Brain microvascular endothelial cell (primary cell): ENCODE results near the gene TMEM198.

Experiments
- DNase-seq: peaks from one replicate; pipeline ENCODE4 v3.0.0-alpha.2; 2020
- H3K27ac ChIP-seq: fragments of 250-450 bp; sonication (Bioruptor Pico); 2 replicates; pipeline ENCODE4 v1.5.1; 2020; ENCODE audit warnings: mild to moderate bottlenecking, moderate library complexity
- H3K27me3 ChIP-seq: fragments of 250-450 bp; sonication (Bioruptor Pico); replicated peaks from 2 replicates; pipeline ENCODE4 v1.5.1; 2020; ENCODE audit warnings: mild to moderate bottlenecking
- H3K36me3 ChIP-seq: fragments of 250-450 bp; sonication (Bioruptor Pico); replicated peaks from 2 replicates; pipeline ENCODE4 v1.5.1; 2020; ENCODE audit warnings: mild to moderate bottlenecking
- H3K4me3 ChIP-seq: 2 replicates; pipeline ENCODE4 v1.5.1; 2011; ENCODE audit warnings: low read depth, mild to moderate bottlenecking, control low read depth, low read length, moderate library complexity
- CTCF ChIP-seq: IDR thresholded peaks from 2 replicates; pipeline ENCODE4 v1.5.1; 2011; ENCODE audit warnings: low read depth, mild to moderate bottlenecking, moderate library complexity, low read length, control low read depth, inconsistent platforms; ENCODE audit errors: missing control alignments
- in situ Hi-C: cut with HindIII; loops from 2 replicates; pipeline ENCODE4 v1.10.0; 2017; ENCODE audit warnings: low sequenced_read_pairs, low pct_ligation_motif_present

Gene TMEM198

DNA sequence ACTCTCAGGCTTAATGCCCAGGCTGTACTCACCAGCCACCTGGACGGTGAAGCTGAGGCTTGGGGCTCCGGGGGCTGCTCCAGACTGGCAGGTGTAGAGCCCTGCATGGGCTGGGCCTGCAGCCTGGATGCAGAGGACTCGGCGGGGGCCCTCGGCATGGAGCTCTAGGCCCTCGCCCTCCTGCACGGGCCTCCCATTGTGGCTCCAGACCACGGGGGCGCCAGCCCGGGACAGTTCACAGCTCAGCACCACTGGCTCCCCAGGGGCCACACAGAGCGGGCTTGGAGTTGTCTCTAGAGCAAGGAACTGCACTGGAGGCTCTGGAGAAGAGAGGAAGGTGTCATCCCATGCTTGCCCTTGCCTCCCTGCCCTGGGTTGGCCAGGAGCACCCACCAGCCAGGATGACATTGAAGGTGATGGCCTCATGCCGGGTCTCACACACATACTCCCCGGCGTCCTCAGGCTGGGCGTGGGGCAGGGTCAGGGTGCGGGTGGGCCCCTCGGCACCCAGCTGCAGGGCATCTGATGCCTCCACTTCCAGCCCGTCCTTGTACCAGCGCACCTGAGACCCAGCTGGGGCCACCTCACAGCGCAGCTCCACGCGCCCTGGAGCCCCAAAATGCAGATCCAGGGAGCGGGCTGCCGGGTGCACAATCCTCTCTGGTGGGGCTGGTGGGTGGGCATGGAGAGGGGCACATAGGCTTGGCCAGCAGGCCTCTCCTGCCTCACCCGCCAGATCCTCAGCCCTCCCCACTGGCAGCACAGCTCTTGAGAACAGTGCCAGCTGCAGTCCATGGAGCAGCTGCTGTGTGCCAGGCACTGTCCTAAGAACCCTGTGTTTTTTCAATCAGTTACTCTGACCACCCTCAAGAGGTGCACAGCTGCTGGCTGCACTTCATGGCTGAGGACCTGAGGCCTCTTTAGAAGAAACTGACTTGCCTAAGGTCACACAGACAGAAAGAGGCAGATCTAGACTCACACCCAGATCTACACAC is 14.3 kb downstream of the TMEM198 start:
- in situ Hi-C loops = no loop called here
- H3K27me3 ChIP-seq = no peaks in the 10 kb centered on the region
- no peak for DNase-seq
- H3K36me3 ChIP-seq = no peaks in the 10 kb centered on the region
- no peak overlapping the region for H3K4me3 ChIP-seq
- TF ChIP-seq CTCF = no peak
- no peak overlapping the region for H3K27ac ChIP-seq

DNA sequence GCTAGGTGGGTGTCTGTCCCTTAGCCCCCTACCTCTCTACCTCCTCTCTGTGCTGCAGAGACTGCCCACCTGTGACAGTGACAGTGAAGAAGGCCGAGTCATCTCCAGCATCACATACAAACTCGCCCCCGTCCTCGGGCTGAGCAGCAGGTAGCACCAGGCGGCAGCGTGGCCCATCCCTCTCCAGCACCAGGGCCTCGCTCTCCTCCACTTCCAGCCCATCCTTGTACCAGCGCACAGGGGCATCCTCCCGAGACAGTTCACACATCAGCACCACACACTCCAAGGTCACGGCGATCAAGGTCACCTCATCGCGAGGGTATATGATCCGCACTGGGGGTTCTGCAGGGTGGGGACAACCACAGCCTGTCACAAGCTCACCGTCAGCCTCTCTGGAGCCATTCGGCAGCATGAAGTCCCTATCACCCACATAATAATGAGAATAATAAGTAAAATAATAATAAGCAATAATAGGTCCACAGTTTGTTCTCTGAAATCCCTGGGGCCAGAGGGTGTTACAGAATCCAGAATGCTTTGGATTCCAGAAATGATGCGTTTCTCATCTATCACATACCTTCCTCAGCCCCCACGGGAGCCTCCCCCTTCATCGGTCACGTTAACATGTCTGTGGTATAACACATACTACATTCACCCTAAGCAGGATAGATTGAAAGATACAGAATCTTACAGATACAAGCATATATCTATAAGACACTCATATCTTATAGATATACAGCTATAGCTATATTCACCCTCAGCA is 15.5 kb downstream of the TMEM198 start:
- in situ Hi-C loops = no loop called here
- Histone ChIP-seq H3K27ac (no peak overlapping the region), H3K4me3 (no peak overlapping the region), H3K36me3 (no peaks in the 10 kb centered on the region), H3K27me3 (no peaks in the 10 kb centered on the region)
- no peak for TF ChIP-seq CTCF
- DNase-seq = no peak

DNA sequence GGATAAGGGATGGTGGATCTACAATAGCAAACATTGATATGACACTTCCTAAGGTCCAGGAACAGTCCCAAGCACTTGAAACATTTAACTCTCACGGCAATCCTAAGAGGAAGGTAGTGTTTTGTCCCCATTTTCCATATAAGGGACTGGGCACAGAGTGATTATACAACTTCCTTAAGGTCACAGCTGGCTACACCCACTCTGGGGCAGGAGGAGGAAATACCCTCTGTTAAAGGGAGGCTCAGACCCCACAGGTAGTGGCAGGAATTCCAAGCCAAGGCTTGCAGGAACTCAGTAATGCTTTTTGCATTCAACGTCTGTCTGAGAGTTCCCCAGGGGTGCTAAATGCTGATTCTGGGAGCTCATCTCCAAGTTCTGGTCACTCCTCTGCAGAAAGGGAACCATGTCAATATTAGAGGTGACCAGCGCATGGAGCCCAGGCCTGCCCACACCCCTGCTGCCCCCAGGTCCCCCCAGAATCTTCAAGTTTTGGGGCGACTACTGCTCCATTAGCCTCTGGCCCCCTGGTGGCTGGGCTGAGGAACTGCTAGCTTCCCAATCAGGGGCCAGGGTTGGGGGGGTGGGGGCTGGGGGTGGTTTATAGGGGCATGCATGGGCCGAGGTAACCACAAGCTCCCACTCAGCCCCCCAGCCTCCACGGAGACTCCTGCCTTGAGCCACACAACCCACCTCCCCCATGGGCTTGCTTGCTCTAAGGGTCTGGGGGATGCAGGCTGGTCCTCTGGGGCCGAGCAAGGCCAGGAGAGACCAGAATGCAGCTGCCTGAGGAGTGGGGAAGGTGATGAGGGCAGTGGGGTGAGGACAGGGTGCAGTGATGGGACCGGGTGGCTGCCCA is 16.4 kb downstream of the TMEM198 start:
- in situ Hi-C loops = no loop called here
- Histone ChIP-seq H3K27ac (no peak overlapping the region), H3K4me3 (no peak overlapping the region), H3K36me3 (no peaks in the 10 kb centered on the region), H3K27me3 (no peaks in the 10 kb centered on the region)
- TF ChIP-seq CTCF = peak; percentile 76
- DNase-seq = no peak

- no peak for DNase-seq
- peak; percentile 13 for TF ChIP-seq CTCF
- in situ Hi-C loops = no loop called here
- H3K4me3 ChIP-seq = no peak overlapping the region
- H3K27me3 ChIP-seq = no peaks in the 10 kb centered on the region
- no peaks in the 10 kb centered on the region for H3K36me3 ChIP-seq
- no peak overlapping the region for H3K27ac ChIP-seq
These were observed 17.0 kb downstream of the TMEM198 start for GRCh38 chr2:219560893-219561178.

DNA sequence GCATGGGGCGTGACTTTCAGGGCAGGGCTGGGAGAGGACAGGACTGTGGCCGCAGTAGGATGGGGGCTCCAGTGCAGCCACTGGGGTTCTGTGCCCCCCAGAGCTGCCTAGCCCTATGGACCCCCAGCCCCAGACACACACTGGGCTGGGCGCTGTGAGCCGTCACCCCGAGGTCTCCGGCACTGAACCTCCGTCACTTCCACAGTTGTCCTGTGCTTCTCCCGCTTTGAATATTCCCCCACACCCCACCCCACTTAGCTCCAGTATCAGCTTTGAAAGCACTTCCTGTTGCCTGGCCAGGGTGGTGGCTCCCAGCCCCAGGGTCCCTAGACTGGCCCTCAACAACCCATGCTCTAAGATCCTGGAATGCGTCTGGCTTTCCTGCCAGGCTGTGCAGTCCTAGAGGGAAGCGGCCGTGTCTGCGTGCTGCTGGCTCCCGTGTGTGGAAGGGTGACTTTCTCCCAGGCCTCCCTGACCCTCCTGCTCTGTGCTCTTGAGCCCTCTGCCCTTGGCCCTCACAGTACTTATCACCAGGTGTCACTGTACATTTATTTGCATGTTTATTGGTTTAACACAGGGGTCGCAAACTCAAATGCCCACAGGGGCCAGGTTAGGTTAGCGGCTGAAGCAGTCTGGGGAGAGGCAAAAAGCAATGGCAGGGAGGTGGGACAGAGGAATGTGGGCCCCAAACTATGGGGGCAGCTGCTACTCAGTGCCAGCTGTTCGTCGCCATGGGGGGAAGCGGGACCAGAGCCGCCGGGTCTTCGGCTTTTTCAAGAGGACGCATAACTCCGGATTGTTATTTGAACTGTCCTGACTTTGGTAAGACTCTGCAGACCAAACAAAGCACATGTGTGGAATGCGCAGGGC is 17.6 kb downstream of the TMEM198 start:
- no peak for DNase-seq
- in situ Hi-C loops = no loop called here
- no peak overlapping the region for H3K4me3 ChIP-seq
- no peaks in the 10 kb centered on the region for H3K27me3 ChIP-seq
- no peak for TF ChIP-seq CTCF
- H3K27ac ChIP-seq = no peak overlapping the region
- no peaks in the 10 kb centered on the region for H3K36me3 ChIP-seq
